DOHH2 (cell line): ENCODE measurements around the gene PSMD6.

Source experiments
- H3F3A ChIP-seq: fragments of 200-600 bp; sonication (generic), shearing (Covaris generic); 2 replicates; pipeline ENCODE4 v1.6.0; 2016; ENCODE audit warnings: antibody characterized with exemption, mild to moderate bottlenecking; ENCODE audit not compliant: control insufficient read depth, insufficient read depth
- H3K27ac ChIP-seq: fragments of 200-600 bp; sonication (generic); 2 replicates; pipeline ENCODE4 v1.5.1; 2014; ENCODE audit warnings: low read depth, mild to moderate bottlenecking, low read length, moderate library complexity
- H3K27me3 ChIP-seq: fragments of 200-600 bp; sonication (generic); 2 replicates; pipeline ENCODE4 v1.6.1; 2014; ENCODE audit warnings: mild to moderate bottlenecking, low read length, mixed read lengths; ENCODE audit not compliant: control insufficient read depth
- H3K36me3 ChIP-seq: fragments of 200-600 bp; sonication (generic); 2 replicates; pipeline ENCODE4 v1.6.1; 2014; ENCODE audit warnings: mild to moderate bottlenecking, low read length, moderate library complexity, mixed read lengths; ENCODE audit not compliant: control insufficient read depth
- H3K4me1 ChIP-seq: fragments of 200-600 bp; sonication (generic); 2 replicates; pipeline ENCODE4 v1.6.1; 2014; ENCODE audit warnings: mild to moderate bottlenecking, low read length, mixed read lengths; ENCODE audit not compliant: control insufficient read depth
- H3K4me2 ChIP-seq: fragments of 200-600 bp; sonication (generic); 2 replicates; pipeline ENCODE4 v1.6.0; 2014; ENCODE audit warnings: mild to moderate bottlenecking, low read length, moderate library complexity
- H3K4me3 ChIP-seq: fragments of 200-600 bp; sonication (generic); 2 replicates; pipeline ENCODE4 v1.5.1; 2014; ENCODE audit warnings: mild to moderate bottlenecking, low read length, mixed read lengths
- H3K79me2 ChIP-seq: fragments of 200-600 bp; sonication (generic); 2 replicates; pipeline ENCODE4 v1.6.1; 2014; ENCODE audit warnings: mild to moderate bottlenecking, low read length, mixed read lengths; ENCODE audit not compliant: control insufficient read depth
- H3K9me2 ChIP-seq: fragments of 200-600 bp; sonication (generic); replicated peaks from 2 replicates; pipeline ENCODE4 v1.6.1; 2014; ENCODE audit warnings: mild to moderate bottlenecking, low read length, mixed read lengths; ENCODE audit not compliant: control insufficient read depth
- H3K9me3 ChIP-seq: fragments of 200-600 bp; sonication (generic); 2 replicates; pipeline ENCODE4 v1.6.1; 2014; ENCODE audit warnings: antibody characterized with exemption, low read length, mixed read lengths; ENCODE audit not compliant: control insufficient read depth, insufficient read depth
- H4K20me1 ChIP-seq: fragments of 200-600 bp; sonication (generic); 2 replicates; pipeline ENCODE4 v1.6.0; 2014; ENCODE audit warnings: low read depth, mild to moderate bottlenecking, antibody characterized with exemption, low read length, moderate library complexity; ENCODE audit not compliant: control insufficient read depth, insufficient read depth
- CTCF ChIP-seq: fragments of 200-600 bp; sonication (generic); IDR thresholded peaks from one replicate; pipeline ENCODE4 v1.5.1; 2014; ENCODE audit warnings: antibody characterized with exemption, mild to moderate bottlenecking, low read depth, low read length; ENCODE audit not compliant: poor library complexity, severe bottlenecking
- EZH2phosphoT487 ChIP-seq: fragments of 200-600 bp; sonication (generic); IDR thresholded peaks from 2 replicates; pipeline ENCODE4 v1.6.1; 2017; ENCODE audit warnings: borderline replicate concordance, mild to moderate bottlenecking, antibody characterized with exemption, low read length, moderate library complexity, mixed read lengths

Gene PSMD6

DNA sequence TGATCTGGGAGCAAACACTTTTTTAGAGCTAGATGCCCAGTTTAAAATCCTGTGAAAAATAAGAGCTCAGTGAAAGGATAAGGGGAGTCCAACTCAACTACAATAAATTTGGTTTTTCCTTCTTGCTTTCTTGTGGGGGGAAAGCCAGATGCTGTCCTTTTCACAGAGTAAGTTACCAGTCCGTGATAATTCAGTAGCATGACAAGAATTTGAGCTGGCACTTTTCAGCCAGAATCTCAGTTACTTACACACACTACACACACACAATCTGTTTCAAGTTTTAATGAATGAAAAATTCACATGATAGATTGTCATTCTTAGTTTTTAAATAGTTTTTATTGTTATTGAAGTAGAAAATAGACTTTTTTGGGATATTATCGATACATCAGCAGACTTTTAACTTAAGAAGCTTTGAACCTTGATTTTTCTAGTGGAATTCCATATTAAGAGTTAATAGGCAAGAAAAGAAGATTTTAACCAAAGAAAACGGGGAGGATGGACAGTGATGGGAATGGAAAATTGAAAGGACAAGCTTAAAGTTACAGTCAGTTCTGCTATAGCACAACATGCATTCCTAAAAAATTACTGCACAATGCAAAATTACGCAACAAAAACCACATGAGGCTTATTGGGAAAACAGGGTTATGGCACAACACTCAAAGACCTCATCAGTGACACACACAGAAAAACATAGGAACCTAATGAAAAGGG is 47.0 kb downstream of the PSMD6 start:
- Histone ChIP-seq H3K27me3 (no peaks in the 10 kb centered on the region), H3K27ac (no peak overlapping the region), H3K4me2 (no peak overlapping the region), H3K9me2 (no peaks in the 10 kb centered on the region), H3K4me3 (no peak overlapping the region), H3K4me1 (no peaks in the 10 kb centered on the region), H3K9me3 (no peaks in the 10 kb centered on the region), H4K20me1 (no peaks in the 10 kb centered on the region), H3K79me2 (peaks cover 18% of the 10 kb centered on the region), H3K36me3 (peaks cover 36% of the 10 kb centered on the region), H3F3A (no peaks in the 10 kb centered on the region)
- TF ChIP-seq CTCF: no peak
- no peak for TF ChIP-seq EZH2phosphoT487

GRCh38 chr3:63975723-63976122 is 47.6 kb downstream of the PSMD6 start:
- H3K27ac ChIP-seq: no peak overlapping the region

GRCh38 chr3:63974451-63974850 is 48.8 kb downstream of the PSMD6 start:
- Histone ChIP-seq H4K20me1 (peaks cover 3% of the 10 kb centered on the region; the same call in 1 of the 2 replicates), H3K27ac (no peak overlapping the region), H3F3A (no peaks in the 10 kb centered on the region), H3K4me1 (no peaks in the 10 kb centered on the region), H3K36me3 (peaks cover 22% of the 10 kb centered on the region), H3K27me3 (no peaks in the 10 kb centered on the region), H3K4me2 (no peak overlapping the region), H3K79me2 (peaks cover 31% of the 10 kb centered on the region), H3K9me2 (no peaks in the 10 kb centered on the region), H3K9me3 (no peaks in the 10 kb centered on the region), H3K4me3 (no peak overlapping the region)
- TF ChIP-seq EZH2phosphoT487: no peak
- no peak for TF ChIP-seq CTCF

More at GRCh38 chr3:63975723-63976122, 47.6 kb downstream of the PSMD6 start:
- no peak for TF ChIP-seq CTCF
- TF ChIP-seq EZH2phosphoT487: no peak
- H3K36me3 ChIP-seq: peaks cover 30% of the 10 kb centered on the region
- H3K79me2 ChIP-seq: peaks cover 24% of the 10 kb centered on the region
- H4K20me1 ChIP-seq: no peaks in the 10 kb centered on the region
- no peaks in the 10 kb centered on the region for H3K27me3 ChIP-seq
- H3K4me2 ChIP-seq: no peak overlapping the region
- H3K9me2 ChIP-seq: no peaks in the 10 kb centered on the region
- no peak overlapping the region for H3K4me3 ChIP-seq
- no peaks in the 10 kb centered on the region for H3K9me3 ChIP-seq
- no peaks in the 10 kb centered on the region for H3F3A ChIP-seq
- H3K4me1 ChIP-seq: no peaks in the 10 kb centered on the region
